Activated T-helper 1 cell treated with anti-CD3 and anti-CD28 coated beads, Interleukin-2, amount 50 U/mL, for 16 hours (primary cell): ENCODE results near the gene ESYT3.

Experiments used
- DNase-seq, 2 donors: peaks; one replicate each; pipeline ENCODE4 v3.0.0-alpha.2; 2020; ENCODE audit warnings: low read depth in 1 of 2, low spot score in 1 of 2

The ESYT3 gene

DNA sequence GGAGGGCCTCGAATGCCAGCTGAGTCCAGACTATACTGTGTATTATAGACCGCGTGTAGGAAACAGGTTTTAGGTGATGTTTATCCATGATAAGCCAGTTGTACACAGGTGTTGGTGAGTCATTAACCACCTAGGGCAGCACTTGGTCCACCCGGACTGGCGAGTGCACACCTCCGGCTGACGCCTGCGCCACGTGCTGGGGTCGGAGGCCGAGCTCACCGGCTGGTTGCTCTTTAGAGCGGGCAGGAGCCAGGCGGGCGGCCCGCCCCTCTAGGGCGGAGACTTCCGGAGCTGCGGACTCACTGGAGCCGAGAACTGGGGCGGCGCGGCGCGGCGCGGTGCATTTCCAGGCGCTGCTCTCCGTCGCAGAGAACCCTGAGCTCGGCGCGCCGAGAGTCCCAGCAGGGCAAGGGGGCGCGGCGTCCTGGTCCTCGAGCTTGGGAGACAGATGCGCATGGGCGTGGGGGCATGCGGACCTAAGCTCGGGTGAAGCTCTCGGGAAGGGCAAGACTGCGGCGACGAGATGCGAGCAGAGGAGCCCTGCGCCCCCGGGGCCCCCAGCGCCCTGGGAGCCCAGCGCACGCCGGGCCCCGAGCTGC is at the start of gene ESYT3:
Gene ESYT3 (plus strand): TSS at position 341 of the 599 bp plus-strand sequence. CDS start 183 bp downstream, at position 524.
- DNase-seq: peak in 1 of 2 donors; percentile 3

- no peak for DNase-seq
Observed at GRCh38 chr3:138384976-138385375, 49.4 kb upstream of the ESYT3 start.

- DNase-seq: no peak
Observed at GRCh38 chr3:138389144-138389601, 45.2 kb upstream of the ESYT3 start.

DNA sequence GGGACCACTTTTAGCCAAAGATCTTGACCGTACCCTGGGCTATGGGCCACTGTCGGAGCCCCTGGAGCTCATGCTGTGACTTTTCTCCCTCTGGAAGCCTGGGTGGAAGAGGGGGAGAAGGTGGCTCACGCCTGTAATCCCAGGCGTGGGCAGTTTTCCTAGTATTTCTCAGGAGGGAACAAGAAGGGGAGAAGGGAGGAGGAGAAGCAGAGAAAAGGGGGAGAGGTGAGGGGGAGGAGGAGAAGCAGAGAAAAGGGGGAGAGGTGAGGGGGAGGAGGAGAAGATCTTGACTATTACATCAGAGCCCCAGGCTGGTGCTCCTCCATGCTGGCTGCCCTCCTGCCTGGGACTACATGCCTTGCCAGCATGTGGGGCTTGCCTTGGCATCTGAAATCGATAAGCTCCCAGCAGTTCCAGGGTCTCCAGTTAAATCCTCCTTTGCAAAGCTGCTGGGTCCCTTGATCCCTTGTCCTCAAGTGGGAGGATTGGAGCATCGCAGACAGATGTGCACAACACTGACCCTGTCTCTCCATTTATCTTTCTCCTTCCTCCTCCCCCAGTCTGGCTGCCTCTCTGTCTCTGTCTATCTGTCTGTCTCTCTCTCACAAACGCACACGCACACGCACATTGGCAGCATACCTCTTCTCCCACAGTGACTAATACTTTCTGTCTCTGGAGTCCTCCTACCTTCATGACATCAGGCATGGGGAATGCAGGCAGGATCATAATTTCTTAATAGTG is 44.4 kb upstream of the ESYT3 start:
- no peak for DNase-seq

DNA sequence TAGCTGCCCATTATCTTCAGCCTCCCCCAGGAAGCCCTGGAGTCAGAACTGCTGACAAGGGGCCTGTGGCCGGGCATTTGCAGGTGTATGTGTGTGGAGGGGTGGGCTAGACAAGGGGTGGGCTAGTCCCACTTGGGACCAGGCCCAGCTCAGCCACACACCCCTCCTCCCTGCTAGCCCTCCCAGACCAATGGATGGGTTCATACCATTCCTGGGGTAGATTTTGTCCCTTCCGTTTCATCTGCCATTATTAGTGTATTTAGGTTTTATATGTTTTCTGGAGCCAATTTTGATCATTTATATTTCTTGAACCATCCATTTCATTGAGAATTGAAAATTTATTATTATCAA is 43.9 kb upstream of the ESYT3 start:
- no peak for DNase-seq

DNA sequence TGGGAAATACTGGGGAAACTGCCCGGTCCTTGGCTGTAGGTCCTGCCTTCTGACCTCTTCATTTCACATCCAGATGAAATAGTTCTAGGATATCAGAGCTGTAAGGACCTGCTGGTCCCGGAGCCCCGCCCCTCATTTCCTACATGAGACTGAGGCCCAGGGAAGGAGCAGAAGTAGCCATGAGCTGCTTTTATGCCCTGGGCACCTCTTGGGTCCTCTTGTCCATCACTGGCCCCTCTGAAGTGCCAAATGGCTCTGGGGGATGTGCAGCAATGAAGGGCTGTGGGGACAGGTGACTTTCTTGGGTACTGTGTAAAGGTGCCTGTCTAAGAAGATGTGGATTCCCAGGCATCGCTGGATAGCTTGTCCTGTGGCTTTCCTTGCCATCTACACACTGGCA is 40.3 kb upstream of the ESYT3 start:
- DNase-seq: no peak

DNA sequence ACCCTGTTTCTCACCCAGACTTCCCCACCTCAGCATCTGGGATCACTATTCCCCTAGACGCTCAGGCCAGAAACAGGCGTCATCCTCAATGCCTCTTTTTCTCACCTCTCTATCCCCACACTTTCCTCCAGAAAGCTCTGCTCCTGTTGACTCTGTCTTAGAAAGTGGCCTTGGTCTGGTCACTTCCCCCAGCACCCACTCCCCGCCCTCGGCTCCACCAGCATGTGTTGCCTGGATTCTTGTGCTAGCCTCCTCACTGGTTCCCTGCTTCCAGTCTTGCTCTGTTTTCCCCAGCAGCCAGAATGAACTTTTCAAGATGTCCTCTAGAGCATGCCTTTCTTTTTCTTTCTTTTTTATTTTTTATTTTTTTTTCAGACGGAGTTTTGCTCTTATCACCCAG is 39.7 kb upstream of the ESYT3 start:
- DNase-seq: no peak

DNA sequence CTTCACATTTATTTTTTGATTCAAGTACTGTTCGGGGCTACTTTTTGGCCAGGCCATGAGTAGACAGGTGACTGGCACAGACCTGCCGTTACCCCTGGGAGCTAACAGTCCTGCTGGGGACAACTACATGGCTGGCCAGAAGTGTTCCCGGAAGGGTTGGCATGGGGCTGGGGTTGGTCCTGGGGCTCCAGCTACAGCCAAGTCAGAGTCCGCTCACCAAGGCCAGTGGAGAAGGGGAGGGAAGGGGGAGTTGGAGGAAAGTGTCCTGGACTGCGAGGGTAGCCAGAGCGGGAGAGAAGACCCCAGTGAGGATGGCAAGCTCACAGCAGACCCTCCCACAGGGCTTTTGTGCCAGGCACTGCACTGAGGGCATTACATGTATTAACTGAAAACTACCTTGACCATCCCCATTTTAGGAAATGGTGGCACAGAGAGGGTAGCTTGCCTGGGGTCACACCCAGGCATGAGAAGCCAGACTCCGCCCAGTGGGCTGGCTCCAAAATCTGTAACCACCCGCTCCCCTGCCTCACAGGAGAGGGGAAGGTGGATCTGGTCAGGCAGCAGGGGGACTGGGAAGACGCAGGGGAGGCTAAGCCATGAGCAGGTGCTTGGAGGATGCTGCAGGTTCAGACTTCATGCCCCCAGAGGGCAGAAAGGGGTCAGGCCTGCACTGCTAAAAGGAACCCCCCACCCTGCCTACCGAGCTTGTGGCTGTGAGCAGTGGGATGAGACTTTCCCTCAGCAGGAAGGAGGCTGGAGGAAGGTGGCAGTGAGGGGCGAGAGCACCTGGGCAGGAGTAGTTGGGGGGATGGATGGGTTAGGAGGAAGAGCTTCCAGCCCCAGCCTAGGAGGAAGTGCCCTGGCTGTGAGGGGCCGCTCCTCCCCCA is 38.3 kb upstream of the ESYT3 start:
- no peak for DNase-seq

DNA sequence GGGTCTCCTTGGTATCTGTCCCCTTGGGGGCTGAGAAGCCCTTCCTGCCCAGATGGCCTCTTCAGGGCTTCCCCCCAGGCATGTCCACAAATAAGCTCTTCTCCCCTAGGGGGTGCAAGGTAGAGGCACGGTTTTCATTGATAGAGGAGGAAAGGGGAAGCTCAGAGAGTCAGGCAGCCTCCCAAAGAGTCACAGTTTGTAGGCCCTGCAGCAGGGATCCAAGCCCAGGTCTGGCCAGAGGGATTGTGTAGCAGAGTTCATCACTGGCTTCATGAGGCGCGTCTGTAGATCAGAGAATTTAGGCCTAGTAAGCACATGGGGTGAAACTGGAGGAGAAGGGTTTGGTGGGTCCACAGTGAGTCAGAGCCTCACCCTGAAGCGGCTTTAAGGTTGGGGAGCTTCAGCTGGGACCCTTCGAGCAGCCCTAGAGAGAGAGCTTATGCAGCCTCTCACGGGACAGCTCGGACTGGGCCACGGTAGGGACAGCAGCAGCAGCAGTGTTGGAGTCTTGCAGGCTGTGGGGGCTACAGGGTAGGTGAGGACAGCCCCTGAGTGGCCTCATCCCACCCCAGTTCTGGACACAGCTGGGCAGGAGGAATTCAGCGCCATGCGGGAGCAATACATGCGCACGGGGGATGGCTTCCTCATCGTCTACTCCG is 37.5 kb upstream of the ESYT3 start:
- DNase-seq: no peak

DNA sequence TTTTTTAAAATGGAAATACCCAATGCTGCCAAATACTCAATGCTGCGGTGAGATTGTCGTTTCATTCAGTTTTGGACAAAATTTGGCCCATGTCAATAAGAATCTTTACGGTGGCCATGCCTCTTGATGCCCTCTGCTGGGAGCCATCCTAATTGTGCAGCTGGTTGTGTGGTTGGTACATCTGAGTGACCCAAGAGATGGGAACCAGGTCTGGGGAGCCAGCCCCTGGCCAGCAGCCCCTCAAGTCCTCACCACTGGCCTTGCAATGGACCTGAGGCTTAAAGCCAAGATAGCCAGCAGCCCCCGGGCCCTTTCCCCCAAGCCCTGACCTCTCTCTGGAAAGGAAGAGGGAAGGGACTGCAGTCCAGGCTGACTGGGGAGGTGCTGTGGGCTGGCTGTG is 36.4 kb upstream of the ESYT3 start:
- no peak for DNase-seq

GRCh38 chr3:138398791-138399575 is 35.4 kb upstream of the ESYT3 start:
- DNase-seq: no peak

GRCh38 chr3:138399766-138400165 is 34.6 kb upstream of the ESYT3 start:
- DNase-seq: no peak

- DNase-seq: no peak
Observed at GRCh38 chr3:138400651-138401070, 33.8 kb upstream of the ESYT3 start.

DNA sequence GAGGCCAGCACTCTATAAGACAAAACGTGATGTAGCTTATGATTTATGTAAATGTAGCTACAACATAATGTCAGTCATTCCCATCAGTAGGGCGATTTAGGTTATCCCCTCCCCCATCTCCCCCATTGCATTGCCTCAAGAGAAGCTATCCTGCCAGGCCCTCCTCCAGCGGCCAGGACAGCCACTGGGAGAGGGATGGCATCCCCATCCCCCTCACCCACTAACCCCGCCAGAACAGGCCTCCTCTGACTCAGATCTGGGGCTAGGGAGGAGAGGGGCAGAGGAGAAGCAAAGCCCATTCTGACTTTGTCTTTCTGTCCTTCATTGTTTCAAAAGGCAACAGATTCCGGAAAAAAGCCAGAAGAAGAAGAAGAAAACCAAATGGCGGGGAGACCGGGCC is 32.6 kb upstream of the ESYT3 start:
- no peak for DNase-seq

GRCh38 chr3:138404121-138404520 is 30.3 kb upstream of the ESYT3 start:
- no peak for DNase-seq

DNA sequence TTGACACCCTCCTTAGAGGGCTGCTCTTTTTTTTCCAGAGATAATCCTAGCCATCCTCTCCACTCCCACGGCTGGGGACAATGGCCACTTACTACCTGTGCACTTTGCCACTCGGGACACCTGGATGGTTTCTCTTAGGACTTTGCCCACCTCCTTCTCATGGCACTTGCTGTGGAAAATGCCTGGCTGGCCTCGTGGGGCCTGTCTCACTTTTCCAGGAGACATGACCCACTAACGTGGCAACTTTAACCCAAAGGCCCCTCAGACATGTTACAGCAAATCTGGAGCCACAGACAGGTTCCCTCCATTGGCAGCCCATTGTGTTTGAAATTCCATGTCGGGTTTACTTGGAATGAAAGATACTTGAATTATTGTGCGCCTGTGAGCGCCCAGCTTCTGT is 29.4 kb upstream of the ESYT3 start:
- DNase-seq: no peak

GRCh38 chr3:138405486-138405885 is 28.9 kb upstream of the ESYT3 start:
- no peak for DNase-seq

DNA sequence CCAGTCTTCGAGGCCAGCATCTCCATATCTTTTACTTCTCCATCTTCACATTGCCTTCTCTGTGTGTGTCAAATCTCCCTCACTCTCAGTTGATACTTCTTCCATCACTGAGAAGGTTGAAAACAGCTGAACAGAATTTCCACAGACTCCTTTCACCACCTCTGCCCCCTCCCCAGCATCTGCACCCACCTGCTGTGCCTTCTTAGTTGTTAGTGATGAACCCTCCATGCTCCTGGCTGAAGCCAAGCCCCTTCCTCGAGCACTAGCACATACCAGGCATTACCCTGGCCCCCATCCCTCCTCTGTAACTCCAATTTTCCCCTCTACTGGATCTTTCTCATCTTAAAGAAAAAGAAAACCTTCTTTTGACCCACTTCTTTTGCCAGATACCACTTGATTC is 27.8 kb upstream of the ESYT3 start:
- DNase-seq: no peak

- no peak for DNase-seq
Observed at GRCh38 chr3:138407236-138407907, 27.0 kb upstream of the ESYT3 start.
